NCI-H2107 (cell line): ENCODE data around the gene TPPP.
"Not testable (repeated sequence)": the region's sequence is repeated elsewhere in the genome, so short reads cannot be mapped to it uniquely, and the experiment has no call there.

Experiments
- DNase-seq: peaks from one replicate; lab custom pipeline; 2025; lab: John Stamatoyannopoulos, UW

TPPP gene

DNA sequence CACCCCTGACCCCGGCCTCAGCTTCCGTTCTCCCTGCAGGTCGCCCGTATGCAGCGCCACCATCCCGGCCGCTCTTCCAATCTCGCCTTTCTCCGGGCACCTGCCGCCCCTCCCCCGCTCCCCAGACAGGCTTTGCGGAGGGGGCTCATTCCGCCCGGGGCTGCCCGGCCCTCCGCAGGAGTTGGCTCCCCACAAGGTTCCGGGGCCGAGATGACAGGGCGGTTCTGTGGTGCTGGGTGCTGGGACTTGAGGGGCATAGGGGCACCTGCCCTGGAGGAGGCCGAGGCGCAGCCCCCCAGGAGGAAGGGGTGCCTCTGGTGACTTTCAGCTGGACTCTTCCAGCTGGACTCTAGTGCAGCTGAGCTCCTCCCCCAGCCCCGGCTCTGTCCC is 885 bp upstream of the TPPP start:
- DNase-seq, result not testable (repeated sequence)

GRCh38 chr5:692529-693041 is 567 bp downstream of the TPPP start:
- DNase-seq, result not testable (repeated sequence)

- no peak for DNase-seq
Observed at GRCh38 chr5:691817-692528, 1.2 kb downstream of the TPPP start.

DNA sequence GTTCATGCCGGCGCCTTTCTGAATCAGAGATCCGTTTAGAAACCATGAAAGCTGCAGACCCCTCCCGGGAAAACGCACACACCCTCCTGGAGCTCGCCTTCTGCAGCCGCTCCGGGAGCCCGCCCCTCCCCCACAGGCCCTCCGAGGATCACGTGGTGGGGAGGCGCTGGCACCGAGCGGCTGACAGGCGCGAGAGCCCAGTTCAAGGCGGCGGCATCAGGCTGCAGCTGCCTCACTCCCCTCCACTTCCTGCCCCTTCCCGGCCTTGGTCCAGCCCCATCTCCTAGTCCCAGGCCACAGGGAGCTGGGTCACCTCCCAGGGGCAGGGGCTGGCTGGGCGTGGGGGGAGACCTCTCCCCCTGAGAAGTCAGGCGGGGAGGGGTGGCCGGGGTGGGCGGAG is 2.1 kb downstream of the TPPP start:
- DNase-seq, result not testable (repeated sequence)

GRCh38 chr5:690293-690692 is 2.9 kb downstream of the TPPP start:
- DNase-seq, result not testable (repeated sequence)

- DNase-seq, result not testable (repeated sequence)
Observed at GRCh38 chr5:688348-689010, 4.7 kb downstream of the TPPP start.

DNA sequence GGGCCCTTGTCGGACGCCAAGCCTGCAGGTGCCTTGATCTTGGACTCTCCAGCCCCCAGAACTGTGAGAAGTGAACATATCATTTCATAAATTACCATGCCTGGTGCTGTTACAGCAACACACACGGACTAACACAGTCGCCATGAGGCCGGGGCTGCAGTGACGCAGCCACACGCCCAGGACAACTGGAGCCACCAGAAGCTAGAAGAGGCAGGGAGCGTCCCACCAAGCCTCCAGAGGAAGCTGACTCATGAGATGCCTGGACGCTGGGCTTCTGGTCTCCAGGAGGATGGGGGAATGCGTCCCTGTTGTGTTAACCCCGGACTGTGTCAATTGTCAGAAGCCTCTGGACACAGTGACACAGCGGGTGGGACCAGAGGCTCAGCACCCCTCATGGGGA is 6.2 kb downstream of the TPPP start:
- not testable (repeated sequence) for DNase-seq

GRCh38 chr5:686172-686523 is 7.0 kb downstream of the TPPP start:
- not testable (repeated sequence) for DNase-seq

DNA sequence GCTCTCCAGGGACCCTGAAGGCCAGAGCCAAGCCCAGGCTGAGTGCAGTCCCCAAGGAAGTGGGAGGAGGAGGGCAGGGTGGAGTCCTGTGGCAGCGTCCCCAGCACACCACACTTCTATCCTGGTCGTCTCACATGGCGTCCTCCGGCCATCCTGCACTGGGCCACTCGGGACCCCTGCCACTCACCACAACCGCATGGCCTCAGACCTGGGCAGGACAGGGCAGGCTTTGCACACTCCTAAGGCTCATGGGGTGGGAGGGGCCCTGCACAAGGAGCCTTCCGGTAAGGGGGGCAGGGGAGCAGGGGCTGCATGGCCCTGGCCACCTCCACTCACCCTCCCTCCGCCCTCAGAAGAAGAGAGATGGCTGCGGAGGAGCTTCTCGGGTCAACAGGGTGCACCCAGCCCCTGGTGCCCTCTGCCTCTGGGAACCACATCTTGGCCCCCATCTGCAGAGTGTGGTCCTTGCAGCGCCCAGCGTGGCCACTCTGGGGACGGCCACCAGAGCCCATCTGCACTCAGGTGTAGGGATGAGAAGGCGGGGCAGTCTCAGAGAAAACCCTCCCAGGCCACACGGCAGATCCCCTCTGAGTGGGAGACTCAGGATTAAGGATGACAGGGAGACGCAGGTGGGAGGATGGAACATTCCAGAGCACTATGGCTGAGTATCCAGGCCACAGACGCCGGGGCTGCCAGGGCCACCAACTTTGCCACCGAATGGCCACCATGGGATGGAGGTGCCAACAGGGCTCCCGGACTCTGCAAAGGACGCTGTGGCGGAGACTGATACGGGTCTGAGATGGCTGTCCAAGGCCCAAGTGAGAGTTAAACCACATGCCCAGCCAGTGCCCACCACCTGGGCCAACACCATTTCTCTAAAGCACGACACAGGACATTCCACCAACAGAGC is 7.6 kb downstream of the TPPP start:
- no peak for DNase-seq

DNA sequence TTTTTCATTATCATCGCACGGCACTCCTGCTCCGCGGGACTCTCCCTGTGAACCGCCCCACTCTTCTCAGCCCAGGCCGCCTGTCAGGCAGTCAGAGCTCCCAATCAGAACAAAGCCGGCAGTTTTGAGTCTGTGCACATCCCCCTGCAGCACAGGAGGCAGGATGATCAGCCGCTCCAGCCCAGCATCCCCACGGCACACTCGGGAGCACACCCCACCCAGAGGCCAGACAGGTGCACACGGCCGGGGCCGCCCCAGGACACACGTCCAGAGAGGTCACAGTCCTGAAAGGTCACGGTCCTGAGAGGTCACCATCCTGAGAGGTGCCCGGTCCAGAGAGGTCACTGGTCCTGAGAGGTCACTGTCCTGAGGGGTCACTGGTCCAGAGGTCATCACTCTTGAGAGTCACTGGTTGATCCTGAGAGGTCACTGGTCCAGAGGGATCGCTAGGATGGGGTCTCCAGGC is 8.4 kb downstream of the TPPP start:
- no peak for DNase-seq

- DNase-seq, result no peak
Observed at GRCh38 chr5:683551-684481, 9.3 kb downstream of the TPPP start.

- DNase-seq, result not testable (repeated sequence)
Observed at GRCh38 chr5:682651-683358, 10.3 kb downstream of the TPPP start.

- not testable (repeated sequence) for DNase-seq
Observed at GRCh38 chr5:682216-682615, 10.9 kb downstream of the TPPP start.

GRCh38 chr5:681317-682191 is 11.6 kb downstream of the TPPP start:
- not testable (repeated sequence) for DNase-seq

GRCh38 chr5:680836-681235 is 12.3 kb downstream of the TPPP start:
- not testable (repeated sequence) for DNase-seq

- not testable (repeated sequence) for DNase-seq
Observed at GRCh38 chr5:680118-680795, 12.9 kb downstream of the TPPP start.

GRCh38 chr5:679166-679895 is 13.8 kb downstream of the TPPP start:
- DNase-seq, result not testable (repeated sequence)

GRCh38 chr5:678521-678920 is 14.6 kb downstream of the TPPP start:
- DNase-seq, result not testable (repeated sequence)
